ENCODE data around the gene NUP62. TPM values are rescaled to one million over a fixed set of nuclear protein-coding genes. Genes with fewer than 3 reads are reported as not detected.

The NUP62 gene, protein sequence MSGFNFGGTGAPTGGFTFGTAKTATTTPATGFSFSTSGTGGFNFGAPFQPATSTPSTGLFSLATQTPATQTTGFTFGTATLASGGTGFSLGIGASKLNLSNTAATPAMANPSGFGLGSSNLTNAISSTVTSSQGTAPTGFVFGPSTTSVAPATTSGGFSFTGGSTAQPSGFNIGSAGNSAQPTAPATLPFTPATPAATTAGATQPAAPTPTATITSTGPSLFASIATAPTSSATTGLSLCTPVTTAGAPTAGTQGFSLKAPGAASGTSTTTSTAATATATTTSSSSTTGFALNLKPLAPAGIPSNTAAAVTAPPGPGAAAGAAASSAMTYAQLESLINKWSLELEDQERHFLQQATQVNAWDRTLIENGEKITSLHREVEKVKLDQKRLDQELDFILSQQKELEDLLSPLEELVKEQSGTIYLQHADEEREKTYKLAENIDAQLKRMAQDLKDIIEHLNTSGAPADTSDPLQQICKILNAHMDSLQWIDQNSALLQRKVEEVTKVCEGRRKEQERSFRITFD
- total RNA-seq (2022; extraction: Qiagen RNA extraction) = 75.7 to 88.4 TPM (median 84.1 TPM) in 5 replicates

DNA sequence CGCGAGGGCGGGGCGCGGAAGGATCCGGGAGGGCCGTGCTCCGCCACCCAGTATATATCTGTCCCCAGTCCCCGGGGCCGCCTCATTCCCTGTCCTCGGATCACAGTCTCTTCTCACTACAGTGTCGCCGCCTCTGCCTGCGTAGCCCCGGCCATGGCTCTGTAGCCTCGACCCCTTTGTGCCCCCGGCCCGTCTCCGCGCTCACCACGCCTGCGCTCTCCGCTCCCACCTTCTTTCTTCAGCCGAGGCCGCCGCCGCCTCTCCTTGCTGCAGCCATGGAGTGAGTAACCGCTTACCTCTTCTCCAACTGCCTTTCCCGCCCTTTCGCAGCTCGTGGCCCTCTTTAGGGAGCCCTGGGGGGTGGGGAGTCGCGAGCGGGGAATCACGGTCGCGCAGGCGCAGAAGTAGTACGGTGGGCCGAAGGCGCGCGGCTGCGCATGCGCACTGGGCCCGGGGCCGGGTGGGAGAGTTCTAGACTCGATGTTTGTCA is at the start of gene NUP62, which contains the start of gene ATF5:
Gene NUP62 (minus strand): TSS at position 384 of the 490 bp plus-strand sequence. CDS start 19,697 bp downstream, outside the sequence.
Gene ATF5 (plus strand): TSS at position 85 of the 490 bp plus-strand sequence. CDS start 1,646 bp downstream, outside the sequence.

DNA sequence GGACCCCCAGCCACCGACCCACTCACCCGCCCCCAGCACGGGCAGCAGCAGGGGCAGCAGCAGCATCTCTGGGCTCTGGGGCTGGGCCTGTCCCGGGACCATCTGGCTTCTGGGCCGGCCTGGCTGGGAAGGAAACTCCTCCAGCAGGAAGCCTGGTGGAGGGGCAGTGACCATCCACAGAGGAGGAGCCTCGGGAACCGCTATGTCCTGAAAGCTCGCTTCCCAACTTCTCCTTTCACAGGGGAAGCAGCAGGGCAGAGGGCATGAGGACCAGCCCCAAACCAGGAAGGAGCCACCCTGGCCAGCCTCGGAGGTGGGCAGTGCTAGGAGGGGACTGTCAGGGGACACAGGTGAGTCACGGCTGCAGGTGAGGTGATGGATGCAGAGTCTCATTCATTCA is 31.7 kb upstream of the NUP62 start, which contains the start of gene SIGLEC11:
Gene SIGLEC11 (minus strand): TSS at position 193 of the 400 bp plus-strand sequence. CDS start 91 bp downstream, at position 102.

DNA sequence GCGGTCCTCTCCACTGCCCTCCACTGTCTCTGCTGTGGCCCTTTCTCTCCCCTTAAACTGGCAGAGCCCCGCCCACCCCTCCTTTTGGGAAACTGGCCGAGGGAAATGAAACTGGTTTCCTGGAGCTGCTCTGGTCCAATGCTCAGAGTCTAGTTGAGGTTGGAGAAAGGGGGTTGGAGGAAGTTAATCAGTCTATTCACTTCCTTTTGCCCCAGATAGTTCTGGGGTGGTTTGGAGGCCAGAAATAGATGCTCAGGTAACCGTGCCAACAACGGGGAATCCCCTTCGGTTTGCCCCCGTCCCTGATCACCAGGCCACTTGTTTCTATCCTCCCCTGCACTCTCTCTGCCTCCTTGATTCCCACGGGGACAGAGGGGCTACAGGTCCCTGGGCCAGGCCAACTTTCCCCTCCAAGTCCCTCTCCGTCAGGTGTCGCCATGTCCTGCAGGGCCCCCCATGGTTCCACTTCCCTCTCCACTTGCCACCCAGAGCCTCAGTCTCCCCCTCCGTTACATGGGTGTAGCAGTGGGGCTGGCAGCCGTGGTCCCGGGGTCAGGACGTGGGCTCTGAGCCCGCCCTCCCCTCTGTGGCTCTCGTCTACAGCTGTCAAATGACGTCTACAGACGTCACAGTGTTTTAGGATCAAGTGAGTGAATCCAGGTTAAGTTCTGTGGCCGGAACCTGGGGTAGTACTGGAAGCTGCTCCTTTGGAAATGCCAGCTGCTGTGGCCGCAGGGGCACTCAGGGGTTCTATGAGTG is 32.3 kb downstream of the NUP62 start, which contains the start of gene IL4I1:
Gene IL4I1 (minus strand): TSS at position 25 of the 759 bp plus-strand sequence. CDS start 727 bp downstream, outside the sequence.

DNA sequence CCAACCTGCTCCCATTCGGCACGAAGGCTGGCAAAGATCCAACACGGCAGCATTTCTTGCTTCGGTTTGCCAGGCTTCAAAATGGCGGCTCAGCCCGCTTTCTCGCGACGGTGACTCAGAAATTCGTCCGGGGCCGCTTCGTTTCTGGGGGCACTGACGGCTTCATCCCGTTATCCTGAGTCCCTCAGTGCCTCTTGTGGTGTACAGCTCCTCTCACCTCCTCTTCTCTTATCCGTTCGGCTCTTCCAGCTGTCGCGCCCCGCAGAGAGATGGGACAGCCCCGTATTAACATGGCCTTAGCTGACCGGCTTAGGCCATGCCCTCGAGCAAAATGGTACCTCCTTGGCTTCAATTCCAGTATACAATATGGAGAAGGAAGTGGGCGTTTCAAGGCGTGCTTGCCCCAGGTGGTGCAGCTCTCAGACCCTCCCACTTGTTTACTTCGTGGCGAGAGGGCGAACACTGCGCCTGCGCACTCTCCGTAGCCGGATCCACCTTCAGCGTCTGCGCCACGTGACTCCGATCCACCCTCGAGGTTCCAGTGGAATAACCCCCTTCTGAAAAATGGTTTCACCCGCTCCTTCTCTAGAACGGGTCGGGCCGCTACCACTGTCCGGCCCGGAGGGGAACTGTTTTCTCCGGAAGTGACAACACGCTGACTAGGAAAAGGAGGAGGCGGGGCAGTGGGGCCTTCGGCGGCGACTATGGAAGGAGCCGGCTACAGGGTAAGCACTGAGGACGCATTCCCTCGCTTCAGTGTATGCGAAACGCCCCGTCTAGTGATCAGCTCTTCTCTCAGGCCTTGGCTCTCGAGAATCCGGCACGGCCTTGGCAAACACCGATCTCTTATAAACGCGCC is 52.1 kb downstream of the NUP62 start, which contains the start of the genes AKT1S1 and TBC1D17:
Gene AKT1S1 (minus strand): TSS at position 336 of the 859 bp plus-strand sequence. CDS start 4,060 bp downstream, outside the sequence.
Gene TBC1D17 (plus strand): TSS at position 683 of the 859 bp plus-strand sequence. CDS start 22 bp downstream, at position 705.

DNA sequence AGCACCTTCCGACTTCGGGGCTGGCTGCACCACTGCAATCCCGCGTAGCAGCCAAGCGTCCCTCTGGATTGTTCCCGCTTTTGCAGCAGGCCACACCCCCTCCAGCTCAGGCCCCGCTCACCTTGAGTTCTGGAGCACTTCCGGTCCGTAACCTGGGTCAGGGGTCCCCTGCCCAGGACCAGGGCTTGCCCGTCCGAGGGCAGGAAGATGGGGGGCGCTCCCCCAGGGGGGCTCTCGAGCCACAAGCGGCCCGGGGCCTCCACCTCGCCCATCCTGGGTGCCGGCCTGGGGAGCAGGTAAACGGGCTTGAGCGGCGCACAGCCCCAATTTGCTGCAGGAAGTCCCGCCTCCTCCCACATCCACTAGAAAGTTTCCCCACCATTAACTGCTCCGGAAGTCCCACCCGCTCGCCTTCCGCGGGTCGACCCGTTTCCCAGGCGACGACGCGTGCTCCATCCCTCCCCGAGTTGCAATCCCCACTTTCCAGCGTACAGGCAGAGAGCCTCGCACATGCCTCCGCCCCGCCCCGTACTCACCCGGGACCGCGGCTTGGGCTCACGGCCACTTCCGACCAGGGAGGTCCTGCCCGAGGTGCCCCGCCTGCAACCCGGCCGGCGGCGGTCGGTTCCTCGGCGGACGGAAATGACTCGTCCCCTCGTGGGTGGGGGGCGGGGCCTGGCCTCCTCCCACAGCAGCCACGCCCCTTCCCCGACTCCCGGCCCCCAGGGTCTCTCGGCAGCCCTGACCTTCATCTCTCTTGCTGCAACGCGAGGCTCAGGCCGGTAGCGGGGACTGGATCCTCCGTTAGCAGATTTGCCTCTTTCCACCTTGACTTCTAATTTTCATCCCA is 62.1 kb downstream of the NUP62 start, which contains the start of gene PNKP:
Gene PNKP (minus strand): TSS at position 644 of the 850 bp plus-strand sequence. CDS start 372 bp downstream, at position 272.

Other genes starting within 250 kb of the NUP62 start
- 2.9 to 5.7 TPM (median 5.0 TPM) in 5 replicates for gene ADM5, start 239.9 kb downstream of the NUP62 start, total RNA-seq (2022; extraction: Qiagen RNA extraction)
- 9.8 to 15.7 TPM (median 12.9 TPM) in 5 replicates for gene CPT1C, start 238.4 kb downstream of the NUP62 start, total RNA-seq (2022; extraction: Qiagen RNA extraction)
- gene TSKS, start 166.2 kb downstream of the NUP62 start, total RNA-seq (2022; extraction: Qiagen RNA extraction) = not detected in 5 replicates
- gene AP2A1, start 162.5 kb downstream of the NUP62 start, total RNA-seq (2022; extraction: Qiagen RNA extraction) = 45.0 to 59.7 TPM (median 55.3 TPM) in 5 replicates
- 14.8 to 15.7 TPM (median 15.3 TPM) in 5 replicates for gene FUZ, start 116.2 kb downstream of the NUP62 start, total RNA-seq (2022; extraction: Qiagen RNA extraction)
- gene MED25, start 111.2 kb downstream of the NUP62 start, total RNA-seq (2022; extraction: Qiagen RNA extraction) = 50.2 to 70.6 TPM (median 70.4 TPM) in 5 replicates
- gene PTOV1, start 78.3 kb downstream of the NUP62 start, total RNA-seq (2022; extraction: Qiagen RNA extraction) = 105 to 154 TPM (median 149 TPM) in 5 replicates
- gene PNKP, start 61.9 kb downstream of the NUP62 start, total RNA-seq (2022; extraction: Qiagen RNA extraction) = 34.8 to 51.2 TPM (median 47.0 TPM) in 5 replicates
- 68.1 to 118 TPM (median 112 TPM) in 5 replicates for gene AKT1S1, start 52.1 kb downstream of the NUP62 start, total RNA-seq (2022; extraction: Qiagen RNA extraction)
- gene TBC1D17, start 51.8 kb downstream of the NUP62 start, total RNA-seq (2022; extraction: Qiagen RNA extraction) = 19.9 to 22.5 TPM (median 21.7 TPM) in 5 replicates
- 0.74 to 0.86 TPM (median 0.79 TPM) in 5 replicates for gene IL4I1, start 32.6 kb downstream of the NUP62 start, total RNA-seq (2022; extraction: Qiagen RNA extraction)
- 46.4 to 52.5 TPM (median 47.7 TPM) in 5 replicates for gene ATF5, start 299 bp downstream of the NUP62 start, total RNA-seq (2022; extraction: Qiagen RNA extraction)
- gene SIGLEC11, start 31.7 kb upstream of the NUP62 start, total RNA-seq (2022; extraction: Qiagen RNA extraction) = 0.09 to 0.17 TPM (median 0.09 TPM) in 5 replicates
- gene VRK3, start 95.9 kb upstream of the NUP62 start, total RNA-seq (2022; extraction: Qiagen RNA extraction) = 37.6 to 39.0 TPM (median 38.3 TPM) in 5 replicates
- 7.5 to 10.3 TPM (median 9.5 TPM) in 5 replicates for gene ZNF473, start 96.5 kb upstream of the NUP62 start, total RNA-seq (2022; extraction: Qiagen RNA extraction)
- gene IZUMO2, start 233.8 kb upstream of the NUP62 start, total RNA-seq (2022; extraction: Qiagen RNA extraction) = not detected in 5 replicates